Left forelimb (tissue), 1 donor: Measurements from ENCODE around the gene MPLKIP.
"Not testable (repeated sequence)": the region's sequence is repeated elsewhere in the genome, so short reads cannot be mapped to it uniquely, and the experiment has no call there.

Experiments used
- DNase-seq: peaks from one replicate; pipeline ENCODE4 v3.0.0-alpha.2; 2018; ENCODE audit warnings: low spot score

Gene MPLKIP

GRCh38 chr7:40133561-40134427, 628 bp downstream of the MPLKIP start:
- no peak for DNase-seq

GRCh38 chr7:40122940-40123254, 11.5 kb downstream of the MPLKIP start:
- DNase-seq: no peak

GRCh38 chr7:40122100-40122939, 12.1 kb downstream of the MPLKIP start:
- not testable (repeated sequence) for DNase-seq

GRCh38 chr7:40120020-40120419, 14.4 kb downstream of the MPLKIP start:
- no peak for DNase-seq

- not testable (repeated sequence) for DNase-seq
Observed at GRCh38 chr7:40118201-40118600, 16.2 kb downstream of the MPLKIP start.

- not testable (repeated sequence) for DNase-seq
Observed at GRCh38 chr7:40117199-40117598, 17.2 kb downstream of the MPLKIP start.

- no peak for DNase-seq
Observed at GRCh38 chr7:40115936-40116335, 18.5 kb downstream of the MPLKIP start.

- DNase-seq: no peak
Observed at GRCh38 chr7:40105879-40106473, 28.4 kb downstream of the MPLKIP start.

- DNase-seq: no peak
Observed at GRCh38 chr7:40102897-40103296, 31.5 kb downstream of the MPLKIP start.

- no peak for DNase-seq
Observed at GRCh38 chr7:40101201-40101600, 33.2 kb downstream of the MPLKIP start.

GRCh38 chr7:40099837-40100236, 34.6 kb downstream of the MPLKIP start:
- DNase-seq: no peak

- DNase-seq: no peak
Observed at GRCh38 chr7:40098810-40099209, 35.6 kb downstream of the MPLKIP start.

- DNase-seq: no peak
Observed at GRCh38 chr7:40097728-40098127, 36.7 kb downstream of the MPLKIP start.

- DNase-seq: no peak
Observed at GRCh38 chr7:40095695-40096327, 38.6 kb downstream of the MPLKIP start.

- no peak for DNase-seq
Observed at GRCh38 chr7:40095230-40095629, 39.2 kb downstream of the MPLKIP start.

GRCh38 chr7:40093631-40094350, 40.6 kb downstream of the MPLKIP start:
- DNase-seq: no peak

GRCh38 chr7:40092182-40092581, 42.2 kb downstream of the MPLKIP start:
- no peak for DNase-seq

GRCh38 chr7:40077849-40078248, 56.6 kb downstream of the MPLKIP start:
- DNase-seq: no peak
